Sigmoid colon (tissue), 7 donors: ENCODE data around the gene WNT10A. TPM values are rescaled to one million over a fixed set of nuclear protein-coding genes. Genes with fewer than 3 reads are reported as not detected.

Experiments used
- DNase-seq: peaks from one replicate; pipeline ENCODE4 v3.0.0-alpha.2; 2019
- H3K27ac ChIP-seq, 4 donors: fragments of 200-600 bp; sonication (generic); one replicate each; pipeline ENCODE4 v1.5.1; 2016 to 2019; ENCODE audit warnings: mild to moderate bottlenecking in 1 of 4
- H3K27me3 ChIP-seq, 3 donors: fragments of 200-600 bp; sonication (generic); one replicate each; pipeline ENCODE4 v1.5.1; 2019; ENCODE audit warnings: mild to moderate bottlenecking in 1 of 3
- H3K36me3 ChIP-seq, 4 donors: fragments of 200-600 bp; sonication (generic); one replicate each; pipeline ENCODE4 v1.5.1; 2016 to 2019
- H3K4me1 ChIP-seq, 4 donors: fragments of 200-600 bp; sonication (generic); one replicate each; pipeline ENCODE4 v1.5.1; 2017 to 2019
- H3K4me3 ChIP-seq, 4 donors: fragments of 200-600 bp; sonication (generic); one replicate each; pipeline ENCODE4 v1.5.1; 2017 to 2019; ENCODE audit warnings: mild to moderate bottlenecking in 2 of 4, moderate library complexity in 1 of 4
- H3K9me3 ChIP-seq, 4 donors: fragments of 200-600 bp in 3 of 4; sonication (generic) in 3 of 4; one replicate each; pipeline versions ENCODE4 v1.5.1 to v1.6.1; 2013 to 2019
- CTCF ChIP-seq, 4 experiments: fragments of 450-650 bp in 3 of 4; fragments of 200-600 bp in 1 of 4; IDR thresholded peaks; one replicate each; pipeline ENCODE4 v1.5.1; 2016 to 2019; ENCODE audit warnings: antibody characterized with exemption in 4 of 4, mild to moderate bottlenecking in 3 of 4, moderate library complexity in 2 of 4
- EP300 ChIP-seq, 4 donors: sonication (generic); formaldehyde crosslinking; IDR thresholded peaks; one replicate each; pipeline ENCODE4 v1.6.1; 2017; ENCODE audit warnings: antibody characterized with exemption in 4 of 4
- POLR2A ChIP-seq, 2 donors: fragments of 450-650 bp; IDR thresholded peaks; one replicate each; pipeline ENCODE4 v1.6.1; 2016; ENCODE audit warnings: antibody characterized with exemption in 2 of 2, mild to moderate bottlenecking in 2 of 2, moderate library complexity in 2 of 2
- POLR2AphosphoS5 ChIP-seq, 4 donors: sonication (generic); formaldehyde crosslinking; IDR thresholded peaks; one replicate each; pipeline ENCODE4 v1.6.1; 2017; ENCODE audit warnings: antibody characterized with exemption in 4 of 4
- WGBS, 2 donors: extraction: QIAGEN DNeasy Blood & Tissue Kit; methylation state at CpG; one replicate each; pipeline ENCODE4 v1.1.7; 2013; 5-methylcytosine and 5-hydroxymethylcytosine counted together
- intact Hi-C: fragments of 100-400 bp; cut with DNase I; formaldehyde crosslinking; loops from one replicate; pipeline ENCODE4 v1.15.1; 2023
- polyA plus RNA-seq, 3 donors: library from polyadenylated mRNA; stranded (reverse); fragments of 200-250 nt; gene quantifications; one replicate each; pipeline ENCODE4 v1.2.3, GENCODE V29; 2013
- total RNA-seq, 4 donors: library from RNA; depleted of rRNA; stranded (reverse); fragments of >200 nt; gene quantifications; one replicate each; pipeline ENCODE4 v1.1.0, GENCODE V29; 2016
- donor health status: healthy with polysubstance abuse.
- donor health status: Bipolar disorder and iron deficiency.
- donor health status: healthy.

WNT10A gene
- total and polyA plus RNA-seq, 7 donors: 0.38 TPM; not detected in 6

- H3K4me3 ChIP-seq: peak overlapping the region; percentile 35 to 59 (median 48)
- TF ChIP-seq EP300 (IDR thresholded peaks at IDR 0.05): no peak
- TF ChIP-seq POLR2AphosphoS5 (IDR thresholded peaks at IDR 0.05): peak in 2 of 4 donors; percentile 23 to 25
- H3K27ac ChIP-seq: peak overlapping the region in 2 of 4 donors; percentile 17 to 59
These were observed 28.3 kb downstream of the WNT10A start for GRCh38 chr2:218908721-218909619.

GRCh38 chr2:218910741-218911140 is 30.1 kb downstream of the WNT10A start:
- no peak for TF ChIP-seq POLR2A (IDR thresholded peaks at IDR 0.05)
- TF ChIP-seq EP300 (IDR thresholded peaks at IDR 0.05): no peak
- TF ChIP-seq POLR2AphosphoS5 (IDR thresholded peaks at IDR 0.05): no peak
- no peak for TF ChIP-seq CTCF (IDR thresholded peaks at IDR 0.05)
- H3K27ac ChIP-seq: no peak overlapping the region
- H3K4me3 ChIP-seq: no peak overlapping the region
- DNase-seq: no peak
- intact Hi-C loops: no loop called here
- WGBS, 2 donors: 96% methylated on average over 6 of the region's 6 CpGs
- peaks cover 0 to 13% (median 9%) of the 10 kb centered on the region in 4 donors for H3K4me1 ChIP-seq
- H3K27me3 ChIP-seq: peaks cover 0 to 1% (median 0%) of the 10 kb centered on the region in 3 donors
- no peaks in the 10 kb centered on the region for H3K36me3 ChIP-seq
- H3K9me3 ChIP-seq: no peaks in the 10 kb centered on the region

More at GRCh38 chr2:218908721-218909619, 28.3 kb downstream of the WNT10A start:
- 1 to 4% methylated on average over 58 of the region's 58 CpGs for WGBS, 2 donors
- Histone ChIP-seq H3K4me1 (peaks cover 0 to 13% (median 9%) of the 10 kb centered on the region in 4 donors), H3K27me3 (peaks cover 0 to 19% (median 0%) of the 10 kb centered on the region in 3 donors), H3K36me3 (no peaks in the 10 kb centered on the region), H3K9me3 (no peaks in the 10 kb centered on the region)
- DNase-seq: peak; percentile 94
- intact Hi-C loops: loop anchor here (5.0 kb wide), 1 partner anchor 197 kb away; the partner anchor contains the start of gene TTLL4

- Histone ChIP-seq H3K27me3 (peaks cover 0 to 28% (median 6%) of the 10 kb centered on the region in 3 donors), H3K27ac (no peak overlapping the region), H3K9me3 (peaks cover 0 to 4% (median 0%) of the 10 kb centered on the region in 4 donors), H3K4me1 (peaks cover 0 to 2% (median 0%) of the 10 kb centered on the region in 4 donors), H3K4me3 (no peak overlapping the region), H3K36me3 (no peaks in the 10 kb centered on the region)
- TF ChIP-seq EP300 (IDR thresholded peaks at IDR 0.05) (no peak), POLR2A (IDR thresholded peaks at IDR 0.05) (no peak), POLR2AphosphoS5 (IDR thresholded peaks at IDR 0.05) (no peak), CTCF (IDR thresholded peaks at IDR 0.05) (no peak)
- 87 to 100% methylated on average over 1 of the region's 1 CpG for WGBS, 2 donors
- intact Hi-C loops: no loop called here
- no peak for DNase-seq
These were observed 39.9 kb downstream of the WNT10A start for GRCh38 chr2:218920504-218920903.

GRCh38 chr2:218924757-218925156 is 44.1 kb downstream of the WNT10A start:
- intact Hi-C loops: no loop called here
- 80 to 89% methylated on average over 2 of the region's 2 CpGs for WGBS, 2 donors
- DNase-seq: no peak
- no peak overlapping the region for H3K27ac ChIP-seq
- H3K4me3 ChIP-seq: no peak overlapping the region
- peaks cover 0 to 4% (median 0%) of the 10 kb centered on the region in 4 donors for H3K9me3 ChIP-seq
- peaks cover 0 to 15% (median 6%) of the 10 kb centered on the region in 3 donors for H3K27me3 ChIP-seq
- no peaks in the 10 kb centered on the region for H3K36me3 ChIP-seq
- TF ChIP-seq CTCF (IDR thresholded peaks at IDR 0.05) (no peak), POLR2AphosphoS5 (IDR thresholded peaks at IDR 0.05) (no peak), POLR2A (IDR thresholded peaks at IDR 0.05) (no peak), EP300 (IDR thresholded peaks at IDR 0.05) (no peak)
- peaks cover 0 to under 1% (median 0%) of the 10 kb centered on the region in 4 donors for H3K4me1 ChIP-seq

GRCh38 chr2:218925434-218925833 is 44.8 kb downstream of the WNT10A start:
- WGBS, 2 donors: 83 to 84% methylated on average over 2 of the region's 2 CpGs
- DNase-seq: no peak
- Histone ChIP-seq H3K9me3 (peaks cover 0 to 4% (median 0%) of the 10 kb centered on the region in 4 donors), H3K27ac (no peak overlapping the region), H3K4me3 (no peak overlapping the region), H3K27me3 (peaks cover 0 to 11% (median 6%) of the 10 kb centered on the region in 3 donors), H3K36me3 (no peaks in the 10 kb centered on the region), H3K4me1 (no peaks in the 10 kb centered on the region)
- intact Hi-C loops: no loop called here
- TF ChIP-seq POLR2A (IDR thresholded peaks at IDR 0.05) (no peak), CTCF (IDR thresholded peaks at IDR 0.05) (no peak), EP300 (IDR thresholded peaks at IDR 0.05) (no peak), POLR2AphosphoS5 (IDR thresholded peaks at IDR 0.05) (no peak)
